ENCODE results near the gene CHST8.

Gene CHST8

GRCh38 chr19:33678796-33679585, 57.2 kb downstream of the CHST8 start:
- H3K4me3 ChIP-seq (replicated peaks; ENCODE audit: insufficient read depth, low read length), result no peak overlapping the region
- DNase-seq (ENCODE audit: low read depth in 1 of 2, low spot score in 1 of 2), result no peak
- peaks cover 3% of the 10 kb centered on the region for H3K27me3 ChIP-seq (ENCODE audit: insufficient read depth, poor library complexity, severe bottlenecking)
- no peak for TF ChIP-seq SPI1 (IDR thresholded peaks at IDR 0.05; ENCODE audit: borderline replicate concordance, low read depth)
- TF ChIP-seq, protein P1, sequence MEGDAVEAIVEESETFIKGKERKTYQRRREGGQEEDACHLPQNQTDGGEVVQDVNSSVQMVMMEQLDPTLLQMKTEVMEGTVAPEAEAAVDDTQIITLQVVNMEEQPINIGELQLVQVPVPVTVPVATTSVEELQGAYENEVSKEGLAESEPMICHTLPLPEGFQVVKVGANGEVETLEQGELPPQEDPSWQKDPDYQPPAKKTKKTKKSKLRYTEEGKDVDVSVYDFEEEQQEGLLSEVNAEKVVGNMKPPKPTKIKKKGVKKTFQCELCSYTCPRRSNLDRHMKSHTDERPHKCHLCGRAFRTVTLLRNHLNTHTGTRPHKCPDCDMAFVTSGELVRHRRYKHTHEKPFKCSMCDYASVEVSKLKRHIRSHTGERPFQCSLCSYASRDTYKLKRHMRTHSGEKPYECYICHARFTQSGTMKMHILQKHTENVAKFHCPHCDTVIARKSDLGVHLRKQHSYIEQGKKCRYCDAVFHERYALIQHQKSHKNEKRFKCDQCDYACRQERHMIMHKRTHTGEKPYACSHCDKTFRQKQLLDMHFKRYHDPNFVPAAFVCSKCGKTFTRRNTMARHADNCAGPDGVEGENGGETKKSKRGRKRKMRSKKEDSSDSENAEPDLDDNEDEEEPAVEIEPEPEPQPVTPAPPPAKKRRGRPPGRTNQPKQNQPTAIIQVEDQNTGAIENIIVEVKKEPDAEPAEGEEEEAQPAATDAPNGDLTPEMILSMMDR (IDR thresholded peaks at IDR 0.05; ENCODE audit: insufficient read depth, low read length), result no peak
- no peak for TF ChIP-seq GABPA (IDR thresholded peaks at IDR 0.05; ENCODE audit: low read depth)
- TF ChIP-seq, protein P2, sequence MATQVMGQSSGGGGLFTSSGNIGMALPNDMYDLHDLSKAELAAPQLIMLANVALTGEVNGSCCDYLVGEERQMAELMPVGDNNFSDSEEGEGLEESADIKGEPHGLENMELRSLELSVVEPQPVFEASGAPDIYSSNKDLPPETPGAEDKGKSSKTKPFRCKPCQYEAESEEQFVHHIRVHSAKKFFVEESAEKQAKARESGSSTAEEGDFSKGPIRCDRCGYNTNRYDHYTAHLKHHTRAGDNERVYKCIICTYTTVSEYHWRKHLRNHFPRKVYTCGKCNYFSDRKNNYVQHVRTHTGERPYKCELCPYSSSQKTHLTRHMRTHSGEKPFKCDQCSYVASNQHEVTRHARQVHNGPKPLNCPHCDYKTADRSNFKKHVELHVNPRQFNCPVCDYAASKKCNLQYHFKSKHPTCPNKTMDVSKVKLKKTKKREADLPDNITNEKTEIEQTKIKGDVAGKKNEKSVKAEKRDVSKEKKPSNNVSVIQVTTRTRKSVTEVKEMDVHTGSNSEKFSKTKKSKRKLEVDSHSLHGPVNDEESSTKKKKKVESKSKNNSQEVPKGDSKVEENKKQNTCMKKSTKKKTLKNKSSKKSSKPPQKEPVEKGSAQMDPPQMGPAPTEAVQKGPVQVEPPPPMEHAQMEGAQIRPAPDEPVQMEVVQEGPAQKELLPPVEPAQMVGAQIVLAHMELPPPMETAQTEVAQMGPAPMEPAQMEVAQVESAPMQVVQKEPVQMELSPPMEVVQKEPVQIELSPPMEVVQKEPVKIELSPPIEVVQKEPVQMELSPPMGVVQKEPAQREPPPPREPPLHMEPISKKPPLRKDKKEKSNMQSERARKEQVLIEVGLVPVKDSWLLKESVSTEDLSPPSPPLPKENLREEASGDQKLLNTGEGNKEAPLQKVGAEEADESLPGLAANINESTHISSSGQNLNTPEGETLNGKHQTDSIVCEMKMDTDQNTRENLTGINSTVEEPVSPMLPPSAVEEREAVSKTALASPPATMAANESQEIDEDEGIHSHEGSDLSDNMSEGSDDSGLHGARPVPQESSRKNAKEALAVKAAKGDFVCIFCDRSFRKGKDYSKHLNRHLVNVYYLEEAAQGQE (IDR thresholded peaks at IDR 0.05; ENCODE audit: insufficient replicate concordance, low read depth), result no peak
- TF ChIP-seq POLR2AphosphoS5 (IDR thresholded peaks at IDR 0.05; ENCODE audit: low read depth), result no peak
- H3K27ac ChIP-seq (replicated peaks), result no peak overlapping the region

DNA sequence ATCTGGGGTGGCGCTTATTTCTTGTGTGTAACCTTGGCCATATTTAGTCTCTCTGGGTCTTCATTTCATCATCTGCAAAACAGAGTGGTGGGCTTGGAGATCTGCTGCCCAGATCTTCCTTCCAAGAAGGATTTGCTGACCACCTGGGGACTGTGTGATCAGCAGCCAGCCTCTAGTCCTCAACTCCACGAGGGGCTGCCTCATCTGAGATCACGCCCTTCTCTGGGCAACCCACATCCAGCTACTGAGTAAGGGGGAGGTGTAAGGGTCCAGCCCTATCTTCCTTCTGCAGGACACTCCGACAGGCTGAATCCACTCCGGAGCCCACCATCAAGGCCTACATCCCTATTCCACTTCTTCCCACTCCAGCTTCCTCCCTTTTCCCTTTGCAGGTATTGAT, 57.9 kb downstream of the CHST8 start:
- Histone ChIP-seq H3K27ac (replicated peaks) (no peak overlapping the region), H3K27me3 (ENCODE audit: insufficient read depth, poor library complexity, severe bottlenecking) (peaks cover 10% of the 10 kb centered on the region), H3K4me3 (replicated peaks; ENCODE audit: insufficient read depth, low read length) (no peak overlapping the region)
- TF ChIP-seq POLR2AphosphoS5 (IDR thresholded peaks at IDR 0.05; ENCODE audit: low read depth) (no peak), SPI1 (IDR thresholded peaks at IDR 0.05; ENCODE audit: borderline replicate concordance, low read depth) (no peak), GABPA (IDR thresholded peaks at IDR 0.05; ENCODE audit: low read depth) (no peak)
- TF ChIP-seq, protein P1 (IDR thresholded peaks at IDR 0.05; ENCODE audit: insufficient read depth, low read length), result no peak
- TF ChIP-seq, protein P2 (IDR thresholded peaks at IDR 0.05; ENCODE audit: insufficient replicate concordance, low read depth), result no peak
- DNase-seq (ENCODE audit: low read depth in 1 of 2, low spot score in 1 of 2), result no peak

DNA sequence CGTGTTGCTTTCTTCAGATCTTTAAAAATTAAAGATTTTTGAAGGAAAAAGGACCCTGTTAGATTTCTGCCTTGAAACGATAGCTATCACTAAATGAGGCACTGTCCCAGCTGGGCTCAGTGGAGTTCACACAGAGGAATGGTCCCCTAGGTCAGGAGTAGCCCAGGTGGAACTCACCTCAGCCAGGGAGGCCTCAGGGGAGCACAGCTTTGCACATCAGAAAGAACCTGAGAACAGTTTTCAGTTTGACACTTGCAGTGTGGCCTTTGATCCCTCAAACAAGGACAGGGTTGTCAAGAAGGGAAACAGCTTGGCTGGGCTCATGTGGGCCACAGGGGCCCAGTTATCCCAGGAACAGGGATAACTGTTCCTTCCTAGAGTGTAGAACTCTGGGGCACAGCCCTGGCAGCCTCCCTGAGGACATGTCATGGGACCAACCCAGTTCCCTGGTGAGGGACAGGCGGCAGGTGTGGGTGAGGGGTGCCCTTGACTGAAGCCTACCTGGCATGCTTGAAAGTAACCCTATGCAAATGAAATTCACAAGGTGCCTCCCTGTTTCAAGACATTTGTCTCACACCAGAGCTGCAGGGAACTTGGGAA, 59.4 kb downstream of the CHST8 start:
- no peak for DNase-seq (ENCODE audit: low read depth in 1 of 2, low spot score in 1 of 2)
- Histone ChIP-seq H3K4me3 (replicated peaks; ENCODE audit: insufficient read depth, low read length) (no peak overlapping the region), H3K27ac (replicated peaks) (no peak overlapping the region), H3K27me3 (ENCODE audit: insufficient read depth, poor library complexity, severe bottlenecking) (peaks cover 11% of the 10 kb centered on the region)
- no peak for TF ChIP-seq POLR2AphosphoS5 (IDR thresholded peaks at IDR 0.05; ENCODE audit: low read depth)
- TF ChIP-seq, protein P1 (IDR thresholded peaks at IDR 0.05; ENCODE audit: insufficient read depth, low read length), result no peak
- TF ChIP-seq, protein P2 (IDR thresholded peaks at IDR 0.05; ENCODE audit: insufficient replicate concordance, low read depth), result no peak
- TF ChIP-seq GABPA (IDR thresholded peaks at IDR 0.05; ENCODE audit: low read depth), result no peak
- no peak for TF ChIP-seq SPI1 (IDR thresholded peaks at IDR 0.05; ENCODE audit: borderline replicate concordance, low read depth)

Data from HL-60 (cell line).